SHP77 (cell line): ENCODE measurements around the gene BTG2.

Source experiments
- DNase-seq, 2 experiments: peaks; one replicate each; lab custom pipeline; 2025; lab: John Stamatoyannopoulos, UW

The BTG2 gene

GRCh38 chr1:203342192-203342940 lies 37.0 kb downstream of the BTG2 start:
- peak; percentile 37 to 38 for DNase-seq

GRCh38 chr1:203343956-203344754 lies 38.8 kb downstream of the BTG2 start:
- DNase-seq: no peak

GRCh38 chr1:203346060-203346768 lies 40.9 kb downstream of the BTG2 start:
- DNase-seq: no peak

- DNase-seq: no peak
Observed at GRCh38 chr1:203346769-203347102, 41.4 kb downstream of the BTG2 start.

- no peak for DNase-seq
Observed at GRCh38 chr1:203349166-203349565, 43.8 kb downstream of the BTG2 start.

GRCh38 chr1:203349773-203350524 lies 44.6 kb downstream of the BTG2 start:
- no peak for DNase-seq

GRCh38 chr1:203351037-203351625 lies 45.8 kb downstream of the BTG2 start, which contains the start of gene FMOD:
FMOD (minus strand) TSS chr1:203351122; CDS start chr1:203348270, 2,852 bp downstream.
- DNase-seq: no peak

- no peak for DNase-seq
Observed at GRCh38 chr1:203353486-203353885, 48.2 kb downstream of the BTG2 start.

GRCh38 chr1:203354246-203354645 lies 48.9 kb downstream of the BTG2 start:
- DNase-seq: no peak

GRCh38 chr1:203359010-203359571 lies 53.8 kb downstream of the BTG2 start:
- DNase-seq: no peak
